ENCODE data around the gene AQP7.

- TF ChIP-seq CTCF (IDR thresholded peaks at IDR 0.05) = no peak
- no peak for TF ChIP-seq MAX (IDR thresholded peaks at IDR 0.05; ENCODE audit: low read depth)
- TF ChIP-seq TCF12 (IDR thresholded peaks at IDR 0.05) = no peak
- no peak for TF ChIP-seq SMC3 (IDR thresholded peaks at IDR 0.05; ENCODE audit: low read depth, low read length)
- no peak for TF ChIP-seq REST (IDR thresholded peaks at IDR 0.05; ENCODE audit: low read depth, low read length)
- no peak for TF ChIP-seq TAF1 (IDR thresholded peaks at IDR 0.05; ENCODE audit: borderline replicate concordance, low read depth, low read length)
- TF ChIP-seq YY1 (IDR thresholded peaks at IDR 0.05; ENCODE audit: low read depth) = no peak
- no peak for TF ChIP-seq EZH2phosphoT487 (IDR thresholded peaks at IDR 0.05; ENCODE audit: borderline replicate concordance, low read depth)
- TF ChIP-seq NFIC (IDR thresholded peaks at IDR 0.05; ENCODE audit: borderline replicate concordance) = no peak
- TF ChIP-seq GABPA (IDR thresholded peaks at IDR 0.05; ENCODE audit: low read depth) = no peak
- TF ChIP-seq SIN3A (IDR thresholded peaks at IDR 0.05; ENCODE audit: borderline replicate concordance, low read depth, low read length) = no peak
- no peak for TF ChIP-seq PBX3 (IDR thresholded peaks at IDR 0.05)
- no peak for TF ChIP-seq JUND (IDR thresholded peaks at IDR 0.05)
Measured at GRCh38 chr9:33393581-33393980, 8.8 kb downstream of the AQP7 start.

Data from SK-N-SH (cell line).